ENCODE results near the gene USP44. TPM values are rescaled to one million over a fixed set of nuclear protein-coding genes. Genes with fewer than 3 reads are reported as not detected.

USP44 gene
- total RNA-seq, 1 donor from 2014 or later: 0.41 TPM

Other genes starting within 250 kb of the USP44 start
- 53.0 and 66.3 TPM in 2 replicates for gene METAP2, start 77.3 kb downstream of the USP44 start, total RNA-seq
- 104 and 211 TPM in 2 replicates for gene NTN4, start 239.3 kb upstream of the USP44 start, total RNA-seq